HG03565 (cell line): Measurements from ENCODE around the gene AGO3.

Source experiments
- ATAC-seq: cut with Tn5 transposase; IDR thresholded peaks from one replicate; pipeline ENCODE4 v1.9.1; 2021; ENCODE audit warnings: mild to moderate bottlenecking, moderate library complexity; ENCODE audit not compliant: unreplicated experiment

Gene AGO3

DNA sequence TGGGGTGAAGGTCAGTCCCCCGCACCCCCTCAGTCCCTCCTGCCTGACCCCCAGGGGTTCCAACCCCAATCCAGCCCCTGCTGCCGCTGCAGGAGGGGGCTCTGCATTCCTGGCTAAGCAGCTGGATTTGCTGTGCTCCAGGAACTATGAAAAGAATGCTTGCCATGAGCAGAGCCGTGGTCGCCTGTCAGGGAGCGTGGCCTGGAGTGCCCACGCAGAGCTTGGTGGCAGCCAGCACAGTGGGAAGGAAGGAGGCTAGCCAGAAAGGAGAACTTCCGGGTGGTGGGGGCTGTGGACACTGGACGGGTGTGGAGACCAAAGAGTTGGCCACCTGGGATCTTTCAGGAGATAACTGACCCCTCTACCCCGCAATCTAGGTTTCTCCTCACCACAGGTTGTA is 188.6 kb downstream of the AGO3 start:
- ATAC-seq, result no peak
